Measurements from ENCODE around the gene CIROP.

CIROP gene, protein sequence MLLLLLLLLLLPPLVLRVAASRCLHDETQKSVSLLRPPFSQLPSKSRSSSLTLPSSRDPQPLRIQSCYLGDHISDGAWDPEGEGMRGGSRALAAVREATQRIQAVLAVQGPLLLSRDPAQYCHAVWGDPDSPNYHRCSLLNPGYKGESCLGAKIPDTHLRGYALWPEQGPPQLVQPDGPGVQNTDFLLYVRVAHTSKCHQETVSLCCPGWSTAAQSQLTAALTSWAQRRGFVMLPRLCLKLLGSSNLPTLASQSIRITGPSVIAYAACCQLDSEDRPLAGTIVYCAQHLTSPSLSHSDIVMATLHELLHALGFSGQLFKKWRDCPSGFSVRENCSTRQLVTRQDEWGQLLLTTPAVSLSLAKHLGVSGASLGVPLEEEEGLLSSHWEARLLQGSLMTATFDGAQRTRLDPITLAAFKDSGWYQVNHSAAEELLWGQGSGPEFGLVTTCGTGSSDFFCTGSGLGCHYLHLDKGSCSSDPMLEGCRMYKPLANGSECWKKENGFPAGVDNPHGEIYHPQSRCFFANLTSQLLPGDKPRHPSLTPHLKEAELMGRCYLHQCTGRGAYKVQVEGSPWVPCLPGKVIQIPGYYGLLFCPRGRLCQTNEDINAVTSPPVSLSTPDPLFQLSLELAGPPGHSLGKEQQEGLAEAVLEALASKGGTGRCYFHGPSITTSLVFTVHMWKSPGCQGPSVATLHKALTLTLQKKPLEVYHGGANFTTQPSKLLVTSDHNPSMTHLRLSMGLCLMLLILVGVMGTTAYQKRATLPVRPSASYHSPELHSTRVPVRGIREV

DNA sequence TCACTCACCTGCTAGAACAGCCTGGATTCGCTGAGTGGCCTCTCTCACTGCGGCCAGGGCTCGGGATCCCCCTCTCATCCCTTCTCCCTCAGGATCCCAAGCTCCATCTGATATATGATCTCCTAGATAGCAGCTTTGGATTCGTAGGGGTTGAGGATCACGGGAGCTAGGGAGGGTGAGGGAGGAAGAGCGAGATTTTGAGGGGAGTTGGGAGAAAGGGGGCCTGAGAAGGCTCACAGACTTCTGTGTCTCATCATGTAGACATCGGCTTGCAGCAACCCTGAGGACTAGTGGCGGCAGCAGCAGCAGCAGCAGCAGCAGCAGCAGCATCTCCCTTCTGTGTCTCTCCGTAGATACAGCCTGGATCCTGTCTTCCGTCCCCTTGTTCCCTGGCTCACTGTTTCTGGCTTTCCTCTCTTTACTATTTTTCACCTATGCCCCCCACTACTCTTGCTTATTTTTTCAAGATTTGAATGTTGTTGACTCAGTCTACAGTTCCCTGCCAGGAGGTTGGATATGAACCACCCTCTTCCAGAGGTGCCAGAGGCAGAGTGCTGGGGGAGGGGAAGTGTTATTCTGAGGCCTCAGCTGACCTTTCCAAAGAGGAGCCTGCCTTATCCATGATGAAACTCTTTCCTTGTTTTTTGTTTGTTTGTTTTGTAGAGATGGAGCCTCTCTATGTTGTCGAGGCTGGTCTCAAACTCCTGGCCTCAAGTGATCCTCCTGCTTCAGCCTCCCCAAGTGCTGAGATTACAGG is at the start of gene CIROP:
TSS of gene CIROP (minus strand) at position 399 of the 757 bp plus-strand sequence. CDS start at position 330, 69 bp downstream.
- no peak for DNase-seq

DNA sequence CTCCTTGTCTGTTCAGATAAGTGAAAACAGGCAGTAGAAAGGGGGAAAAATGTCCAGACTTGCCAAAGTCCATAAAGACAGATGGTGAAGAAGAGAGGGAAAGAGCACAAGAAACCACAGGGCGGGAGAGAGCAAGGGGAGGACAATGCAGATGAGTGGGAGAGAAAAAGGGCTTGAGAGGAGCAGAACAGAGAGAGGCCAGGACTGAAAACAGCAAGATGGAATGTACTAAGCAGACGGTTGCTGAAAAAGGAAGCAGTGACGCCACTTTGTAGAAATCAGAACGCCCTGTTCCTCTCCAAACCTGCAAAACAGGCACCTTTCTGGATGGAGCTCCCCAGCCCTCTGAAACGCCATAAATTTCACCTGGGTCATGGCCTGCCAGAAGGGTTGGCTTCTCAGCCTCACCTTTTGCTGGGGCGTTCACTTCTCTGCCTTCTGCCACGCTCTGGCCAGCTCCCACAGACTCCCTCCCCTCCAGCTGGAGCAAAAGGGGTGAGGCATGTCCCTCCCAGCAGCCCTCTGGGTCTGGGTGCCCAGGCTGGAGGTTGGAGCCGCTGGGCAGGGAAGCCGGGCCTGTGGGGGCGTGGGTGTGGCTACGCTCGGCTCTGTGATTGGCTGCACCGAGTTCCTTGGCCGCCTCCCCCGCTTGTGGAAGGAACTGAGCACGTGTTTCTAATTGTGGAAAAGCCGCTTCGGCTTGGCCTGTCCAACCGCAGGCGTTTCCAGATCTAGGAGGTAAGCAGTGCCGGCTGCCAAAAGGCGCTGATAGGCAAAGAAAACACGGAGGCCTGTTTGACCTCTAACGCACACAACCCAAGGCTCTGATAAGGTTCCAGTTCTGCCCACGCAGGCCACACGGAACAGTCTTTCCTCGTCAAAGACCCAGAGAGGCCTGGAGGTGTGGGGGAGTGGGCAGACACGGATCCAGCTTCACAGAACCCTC is 49.3 kb upstream of the CIROP start:
- no peak for DNase-seq

DNA sequence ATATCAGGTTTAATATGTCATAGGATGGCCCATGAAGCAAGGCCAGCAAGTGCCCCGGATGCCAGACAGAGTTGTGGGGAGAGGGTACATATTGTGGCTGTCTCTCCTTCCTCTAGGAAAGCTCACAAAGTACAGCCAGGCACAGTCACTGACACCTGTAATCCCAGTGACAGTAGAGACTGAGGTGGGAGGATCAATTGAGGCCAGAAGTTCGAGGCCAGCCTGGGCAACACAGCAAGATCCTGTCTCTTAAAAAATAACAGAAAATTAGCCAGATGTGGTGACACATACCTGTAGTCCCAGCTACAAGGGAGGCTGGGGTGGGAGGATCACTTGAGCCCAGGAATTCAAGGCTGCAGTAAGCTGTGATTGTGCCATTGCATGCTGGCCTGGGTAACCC is 46.6 kb upstream of the CIROP start:
- DNase-seq: no peak

DNA sequence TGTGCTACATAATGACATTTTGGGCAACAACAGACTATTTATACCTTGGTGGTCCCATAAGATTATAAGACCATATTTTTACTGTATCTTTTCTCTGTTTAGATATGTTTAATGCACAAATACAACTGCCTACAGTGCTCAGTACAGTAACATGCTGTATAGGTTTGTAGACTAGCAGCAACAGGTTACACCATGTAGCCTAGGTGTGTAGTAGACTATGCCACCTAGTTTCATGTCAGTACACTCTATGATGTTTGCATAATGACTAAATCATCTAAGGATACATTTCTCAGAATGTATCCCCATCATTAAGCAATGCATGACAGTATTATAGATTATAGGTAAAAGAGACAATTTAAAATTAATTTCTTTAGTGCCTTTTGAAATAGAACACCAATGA is 45.0 kb upstream of the CIROP start:
- DNase-seq: no peak

DNA sequence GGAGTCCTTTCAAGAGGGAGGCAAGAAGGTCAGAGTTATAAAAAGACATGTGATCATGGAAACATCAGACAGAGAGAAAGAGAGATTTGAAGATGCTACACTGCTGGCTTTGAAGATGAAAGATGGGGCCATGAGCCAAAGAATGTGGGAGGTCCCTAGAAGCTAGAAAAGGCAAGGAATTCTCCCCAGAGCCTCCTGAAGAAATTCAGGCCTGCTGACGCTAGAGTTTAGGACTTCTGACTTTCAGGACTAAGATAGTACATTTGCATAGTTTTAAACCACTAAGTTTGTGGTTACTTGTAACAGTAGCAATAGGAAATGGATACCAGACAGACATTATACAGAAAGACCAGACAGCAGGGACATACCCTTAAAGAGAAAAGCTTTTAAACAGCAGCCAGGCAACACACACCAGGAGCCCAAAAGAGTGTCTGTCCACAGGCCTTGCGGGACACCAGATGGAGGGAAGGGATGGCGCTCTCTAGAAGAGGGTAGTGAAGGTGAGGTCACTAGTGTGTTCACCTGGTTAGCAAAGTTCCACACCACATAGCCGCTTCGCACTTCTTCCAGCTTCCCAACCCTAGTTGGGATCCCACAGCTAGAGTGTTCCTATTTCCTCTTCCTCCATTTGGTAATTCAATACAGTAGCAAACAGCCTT is 43.9 kb upstream of the CIROP start:
- no peak for DNase-seq

DNA sequence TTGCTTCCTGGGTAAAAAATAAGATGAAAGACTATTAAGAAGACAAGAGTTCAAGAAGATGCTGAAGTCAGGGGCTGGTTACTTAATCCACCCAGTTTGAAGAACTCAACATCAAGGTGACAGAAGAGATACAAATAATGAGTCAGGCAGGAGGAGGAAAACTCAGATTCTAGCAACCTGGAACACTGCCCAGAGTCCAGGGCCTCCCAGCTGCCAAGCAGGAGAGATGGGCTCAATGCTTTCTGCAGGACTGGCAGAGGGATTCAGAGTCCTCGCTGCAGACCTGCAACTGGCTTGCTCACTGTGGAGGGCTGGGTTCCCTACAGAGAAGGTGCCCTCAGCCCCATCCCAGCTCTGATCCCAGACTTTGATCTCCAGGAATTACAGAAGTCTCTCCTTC is 42.9 kb upstream of the CIROP start:
- DNase-seq: no peak

DNA sequence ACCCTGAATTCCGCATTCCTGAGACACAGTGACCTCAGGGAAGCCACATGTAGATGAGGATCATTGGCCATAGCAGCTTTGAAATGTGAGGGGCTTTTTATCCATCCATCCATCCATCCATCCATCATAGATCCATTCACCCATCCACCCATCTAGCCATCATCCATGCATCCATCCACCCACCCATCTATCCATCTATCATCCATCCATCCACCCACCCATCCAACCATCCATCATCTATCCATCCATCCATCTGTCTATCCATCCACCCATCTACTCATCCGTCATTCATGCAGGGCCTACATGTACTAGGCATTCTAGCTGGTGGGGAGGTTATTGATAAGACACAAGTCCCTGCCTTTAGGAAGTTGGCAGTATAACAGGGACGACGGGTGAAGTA is 42.2 kb upstream of the CIROP start:
- no peak for DNase-seq

DNA sequence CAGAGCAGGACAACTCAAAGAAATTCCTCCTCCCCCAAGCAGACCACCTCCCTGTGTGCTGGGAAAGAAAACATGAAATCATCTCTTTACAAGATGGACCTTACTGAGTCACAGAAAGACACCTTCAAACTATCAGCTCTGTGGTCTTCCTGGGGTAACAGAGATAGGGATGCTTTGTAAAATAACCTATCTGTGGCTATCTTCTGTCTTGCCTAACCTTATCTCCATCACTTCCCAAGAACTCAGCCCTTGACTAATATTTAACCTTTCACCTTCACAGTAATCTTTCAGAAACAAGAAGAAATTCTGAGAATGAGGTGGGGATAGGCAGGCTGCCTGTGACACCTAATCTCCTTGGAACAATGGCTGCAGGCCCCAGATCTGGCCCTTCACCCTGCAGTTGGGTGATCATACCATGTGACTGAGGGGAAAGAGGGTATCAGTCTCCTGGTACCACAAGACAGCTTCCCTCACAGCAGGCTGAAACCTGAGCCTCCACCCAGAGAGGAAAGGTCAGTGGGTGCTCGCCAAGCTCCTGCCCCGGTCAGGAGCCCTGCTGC is 41.6 kb upstream of the CIROP start:
- DNase-seq: no peak

DNA sequence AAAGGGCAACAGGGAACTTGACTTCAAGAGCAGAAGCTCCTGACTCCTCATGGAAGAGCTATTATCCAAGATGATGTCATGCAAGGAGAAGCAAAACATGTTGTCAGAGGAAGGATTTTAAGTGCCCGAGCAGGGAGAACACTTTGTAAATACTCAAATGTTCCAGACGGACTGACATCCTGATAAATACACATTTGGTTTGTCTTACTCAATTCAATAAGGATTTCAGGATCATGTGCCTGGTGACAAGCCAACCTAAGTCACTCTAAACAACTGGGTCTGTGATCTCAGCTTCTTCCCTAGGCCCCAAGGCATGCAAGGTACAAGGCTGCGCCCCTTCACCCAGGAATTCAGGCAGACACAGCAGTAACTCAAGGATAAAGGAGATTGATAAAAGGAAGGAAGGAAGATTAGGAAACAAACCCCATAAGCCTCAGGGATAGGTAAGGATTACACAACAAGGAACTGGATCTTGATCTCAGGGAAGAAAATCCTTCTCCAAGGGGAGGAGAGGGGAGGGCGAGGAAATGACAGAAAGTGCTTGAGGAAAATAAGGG is 41.1 kb upstream of the CIROP start:
- no peak for DNase-seq

DNA sequence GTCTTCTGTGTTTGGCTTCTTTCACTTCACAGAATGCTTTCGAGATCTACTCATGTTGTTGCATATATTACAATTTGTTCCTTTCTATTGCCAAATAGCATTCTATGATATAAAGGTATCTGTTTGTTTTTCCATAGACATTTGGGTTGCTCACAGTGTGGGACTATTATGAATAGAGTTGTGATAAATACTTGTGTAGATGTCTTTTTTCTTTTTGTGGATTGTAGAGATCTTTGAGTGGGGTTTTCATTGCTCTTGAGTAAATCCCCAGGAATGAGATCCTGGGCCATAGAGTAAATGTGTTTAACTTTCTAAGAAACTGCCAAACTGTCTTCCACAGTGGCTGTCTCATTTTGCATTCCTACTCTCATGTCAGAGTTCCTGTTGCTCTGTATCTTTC is 39.1 kb upstream of the CIROP start:
- no peak for DNase-seq

DNA sequence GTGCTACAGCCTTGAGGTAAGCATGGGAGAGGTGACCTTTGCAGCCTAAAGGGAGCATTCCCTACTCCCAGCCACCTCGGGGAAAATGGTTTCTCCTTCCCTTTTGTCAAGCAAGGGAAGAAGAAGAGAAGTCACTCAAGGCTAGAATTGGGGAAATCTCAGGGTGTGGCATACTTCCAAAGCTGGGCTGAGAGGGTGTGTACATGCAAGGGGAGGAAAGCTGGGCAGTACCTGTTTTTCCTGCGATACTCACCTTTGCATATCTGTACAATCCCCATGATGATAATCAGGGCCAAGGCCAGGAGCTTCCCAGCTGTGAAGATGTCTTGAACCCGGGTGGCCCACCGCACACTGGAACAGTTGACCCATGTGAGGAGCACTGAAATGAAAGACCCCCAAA is 38.0 kb upstream of the CIROP start:
- DNase-seq: no peak

DNA sequence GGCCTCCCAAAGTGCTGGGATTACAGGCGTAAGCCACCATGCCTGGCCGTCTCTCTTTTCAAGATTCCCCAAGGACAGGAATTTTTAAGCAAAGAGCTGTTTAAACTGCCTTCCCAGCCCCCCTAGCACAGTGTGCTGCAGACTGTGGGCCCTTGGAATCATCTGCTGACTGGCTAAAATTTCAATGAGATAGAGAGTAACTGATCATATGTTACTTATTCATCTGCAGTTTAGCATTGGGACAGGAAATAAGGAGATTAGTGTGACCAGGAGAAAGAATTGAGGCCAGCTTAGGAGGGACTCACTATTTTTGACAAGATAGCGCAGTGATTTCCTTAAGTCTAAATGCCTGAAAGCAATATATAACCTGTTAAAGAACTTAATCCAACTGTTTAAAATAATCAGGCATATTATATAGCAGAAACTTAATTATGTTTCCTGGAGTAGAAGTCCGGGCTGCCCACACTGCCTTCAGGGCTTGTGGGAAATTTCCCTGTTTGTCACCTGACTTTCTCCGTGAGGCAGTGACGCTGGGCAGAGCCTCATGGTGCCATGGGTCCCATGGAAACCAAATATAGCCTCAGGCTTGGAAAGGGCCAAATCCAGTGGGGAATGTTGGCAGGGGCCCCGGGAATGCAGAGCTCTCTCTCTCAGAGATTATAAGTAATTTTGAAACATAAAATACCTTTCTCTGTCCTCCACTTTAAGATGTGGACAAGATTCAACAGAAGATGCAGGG is 37.1 kb upstream of the CIROP start:
- no peak for DNase-seq

DNA sequence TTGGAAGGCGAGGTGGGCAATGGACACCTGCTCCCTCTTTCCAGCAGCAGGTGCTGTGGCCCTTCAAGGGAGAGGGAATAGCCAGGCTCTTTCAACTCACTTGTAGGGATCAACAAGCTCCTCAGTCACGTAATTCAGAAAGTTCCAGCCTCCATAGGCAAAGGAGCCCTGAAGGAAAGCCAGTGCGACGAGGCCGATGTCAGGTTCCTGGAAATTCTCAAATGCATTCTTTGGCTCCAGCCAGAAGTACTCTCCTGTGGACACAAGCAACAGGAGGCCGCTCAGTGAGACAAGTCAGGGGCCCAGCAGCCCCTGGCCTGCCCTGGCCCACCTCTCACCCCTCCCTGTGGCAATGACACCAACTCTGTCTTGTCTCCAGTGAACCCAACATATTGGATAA is 35.6 kb upstream of the CIROP start:
- DNase-seq: no peak

DNA sequence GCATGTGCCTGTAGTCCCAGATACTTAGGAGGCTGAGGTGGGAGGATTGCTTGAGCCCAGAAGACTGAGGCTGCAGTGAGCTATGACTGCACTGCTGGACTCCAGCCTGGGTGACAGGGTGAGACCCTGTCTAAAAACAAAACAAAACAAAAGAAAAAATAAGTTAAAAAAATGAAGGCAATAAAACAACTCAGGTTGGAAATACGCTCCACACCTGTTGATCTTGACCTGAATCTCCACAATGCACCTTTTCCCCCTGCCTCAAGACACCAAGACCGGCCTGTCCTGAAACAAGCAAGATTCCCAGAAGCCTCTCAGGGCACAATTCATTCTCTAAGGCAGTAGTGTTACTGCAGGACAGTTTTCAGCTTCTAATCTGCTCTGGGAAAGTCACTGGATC is 35.1 kb upstream of the CIROP start:
- no peak for DNase-seq

DNA sequence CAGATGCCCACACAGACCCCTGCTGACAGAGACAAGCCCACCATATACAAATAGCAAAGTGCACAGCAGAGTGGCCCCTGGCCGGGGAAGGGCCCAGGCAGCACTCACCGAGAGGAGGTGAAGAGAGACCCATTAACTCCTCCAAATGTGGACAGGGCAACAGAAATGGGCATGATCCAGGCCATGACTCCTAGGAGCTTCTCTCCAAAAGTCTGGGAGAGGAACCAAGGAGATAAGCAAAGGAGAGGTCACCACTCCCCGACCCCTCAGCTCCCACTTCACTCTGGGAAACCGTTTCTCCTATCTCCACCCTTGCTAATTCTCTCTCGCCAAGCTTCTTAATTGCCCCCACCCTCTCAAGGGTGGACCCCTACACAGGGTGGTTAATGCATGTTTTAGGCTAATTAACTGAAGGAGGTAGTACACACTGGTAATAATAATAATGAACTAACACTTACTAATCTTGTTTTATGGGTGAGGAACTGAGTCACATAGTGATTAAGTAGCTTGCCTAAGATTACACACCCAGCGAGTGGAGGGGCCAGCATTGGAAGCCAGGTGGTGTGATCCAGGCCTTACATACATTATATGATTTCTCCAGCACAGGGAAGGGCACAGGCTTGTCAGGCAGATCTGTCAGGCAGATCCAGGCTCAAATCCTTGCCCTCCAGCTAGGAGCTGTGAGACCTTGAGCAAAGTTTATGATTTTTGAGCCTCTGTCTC is 33.2 kb upstream of the CIROP start:
- no peak for DNase-seq

DNA sequence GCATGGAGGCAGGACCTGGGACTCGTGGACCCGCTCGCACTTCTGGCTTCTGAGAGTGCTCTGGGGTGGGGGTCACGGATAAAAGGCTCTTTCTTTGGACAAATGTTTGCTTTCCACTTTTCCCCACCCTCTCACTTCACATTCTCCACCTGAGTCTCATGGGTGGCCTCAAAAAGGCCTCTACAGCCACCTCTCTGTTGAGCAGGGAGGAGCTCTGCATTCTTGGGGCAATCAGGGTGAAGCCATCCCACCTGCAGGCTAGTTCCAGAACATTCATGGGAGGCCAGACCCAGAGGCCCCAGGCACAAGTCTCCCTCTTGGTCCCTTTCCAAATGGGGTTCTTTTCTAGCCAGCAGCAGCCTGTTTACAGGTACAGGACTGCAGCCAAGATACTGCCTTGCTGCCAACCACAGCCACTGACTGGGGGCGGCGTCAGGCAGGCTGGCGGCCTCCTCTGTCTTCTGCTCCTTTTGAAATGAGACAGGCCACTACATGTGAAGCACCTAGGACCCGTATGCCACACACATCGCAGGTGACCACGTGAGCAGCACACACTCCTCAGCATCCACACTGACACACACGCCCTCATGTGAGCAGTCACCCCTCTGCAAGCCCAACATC is 32.5 kb upstream of the CIROP start:
- DNase-seq: peak; percentile 57

DNA sequence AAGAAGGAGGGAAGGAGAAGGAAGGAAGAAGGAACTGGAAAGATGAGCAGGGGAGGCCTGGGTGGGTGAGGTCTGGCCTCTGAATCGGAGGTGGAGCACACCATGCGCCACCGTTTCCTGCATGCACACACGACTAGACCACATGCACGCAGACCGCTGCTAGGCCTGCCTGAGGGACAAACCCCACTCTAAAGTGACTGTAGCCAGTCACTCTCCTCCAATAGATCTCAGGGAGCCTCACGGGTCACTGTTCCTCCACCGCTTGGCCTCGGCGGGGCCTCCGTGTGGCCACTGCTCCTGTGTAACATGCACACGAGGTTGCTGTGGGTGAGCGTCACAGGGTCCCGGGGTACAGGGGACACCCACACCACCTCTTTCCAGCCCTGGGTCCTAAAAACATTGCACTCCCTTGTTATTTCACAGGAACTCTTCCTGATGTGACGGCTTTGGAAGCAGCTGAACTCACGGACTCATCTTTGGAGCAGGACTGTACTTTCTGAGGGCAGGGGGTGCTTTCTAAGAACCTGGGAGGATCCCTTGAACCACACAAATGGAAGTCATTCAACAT is 31.9 kb upstream of the CIROP start:
- no peak for DNase-seq

DNA sequence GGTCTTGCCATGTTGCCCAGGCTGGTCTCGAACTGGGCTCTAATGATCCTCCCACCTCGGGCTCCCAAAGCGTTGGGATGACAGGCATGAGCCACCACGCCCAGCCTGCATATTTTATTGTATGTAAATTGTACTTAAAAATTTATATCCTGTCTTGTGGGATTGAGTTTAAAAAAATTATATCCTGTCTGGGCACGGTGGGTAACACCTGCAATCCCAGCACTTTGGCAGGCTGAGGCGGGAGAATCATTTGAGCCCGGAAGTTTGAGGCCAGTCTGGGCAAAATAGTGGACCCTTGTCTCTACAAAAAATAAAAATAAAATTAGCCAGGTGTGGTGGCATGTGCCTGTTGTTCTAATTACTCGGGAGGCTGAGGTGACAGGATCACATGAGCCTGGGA is 28.2 kb upstream of the CIROP start:
- no peak for DNase-seq

DNA sequence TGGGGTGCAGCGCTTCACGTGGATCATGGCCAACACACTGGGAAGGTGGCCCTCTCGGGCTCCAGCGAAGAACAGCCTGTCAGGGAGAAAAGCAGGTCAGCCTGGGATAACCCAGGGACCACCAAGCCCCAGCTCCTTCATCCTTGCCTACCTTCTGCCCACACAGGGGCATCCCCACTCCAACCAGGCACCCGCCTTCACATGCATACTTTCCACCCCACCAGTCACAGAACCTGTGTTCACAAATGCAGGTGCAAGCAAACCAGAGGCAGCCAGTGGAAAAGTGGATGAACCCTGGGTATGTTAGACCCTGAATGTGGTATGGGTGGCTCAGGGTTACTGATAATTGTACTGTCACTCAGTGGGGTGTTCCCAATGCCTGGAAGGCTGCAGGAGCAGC is 26.7 kb upstream of the CIROP start:
- DNase-seq: no peak

Data from RPMI8226 (cell line).